GM21723 (cell line): Measurements from ENCODE around the gene IRS4.

ENCODE experiments used
- ATAC-seq: cut with Tn5 transposase; IDR thresholded peaks from one replicate; pipeline ENCODE4 v1.9.1; 2021; ENCODE audit warnings: mild to moderate bottlenecking, moderate library complexity; ENCODE audit not compliant: unreplicated experiment

The IRS4 gene

GRCh38 chrX:108736509-108737479, at the start of gene IRS4:
Gene IRS4 (minus strand): TSS chrX:108736563.
- no peak for ATAC-seq

GRCh38 chrX:108772549-108772948, 36.2 kb upstream of the IRS4 start:
- no peak for ATAC-seq

- ATAC-seq: no peak
Observed at GRCh38 chrX:108763559-108763958, 27.2 kb upstream of the IRS4 start.

- ATAC-seq: no peak
Observed at GRCh38 chrX:108740299-108740774, 4.0 kb upstream of the IRS4 start.

GRCh38 chrX:108737754-108738153, 1.4 kb upstream of the IRS4 start:
- ATAC-seq: no peak

GRCh38 chrX:108735679-108736508, 469 bp downstream of the IRS4 start:
- ATAC-seq: no peak

- no peak for ATAC-seq
Observed at GRCh38 chrX:108735091-108735678, 1.2 kb downstream of the IRS4 start.

GRCh38 chrX:108734426-108734825, 1.9 kb downstream of the IRS4 start:
- no peak for ATAC-seq

- no peak for ATAC-seq
Observed at GRCh38 chrX:108732630-108733321, 3.6 kb downstream of the IRS4 start.

- ATAC-seq: no peak
Observed at GRCh38 chrX:108731153-108731552, 5.2 kb downstream of the IRS4 start.

- ATAC-seq: no peak
Observed at GRCh38 chrX:108726748-108727147, 9.6 kb downstream of the IRS4 start.

- no peak for ATAC-seq
Observed at GRCh38 chrX:108722561-108722960, 13.8 kb downstream of the IRS4 start.

GRCh38 chrX:108712886-108713285, 23.5 kb downstream of the IRS4 start:
- ATAC-seq: no peak

GRCh38 chrX:108704839-108705238, 31.5 kb downstream of the IRS4 start:
- ATAC-seq: no peak

GRCh38 chrX:108702530-108702929, 33.8 kb downstream of the IRS4 start:
- ATAC-seq: no peak

GRCh38 chrX:108701633-108702032, 34.7 kb downstream of the IRS4 start:
- no peak for ATAC-seq

- ATAC-seq: peak; percentile 69
Observed at GRCh38 chrX:108699368-108699767, 37.0 kb downstream of the IRS4 start.

- ATAC-seq: no peak
Observed at GRCh38 chrX:108696690-108697089, 39.7 kb downstream of the IRS4 start.
